Upper lobe of left lung (tissue), 6 donors: ENCODE measurements around the gene LAMTOR2. TPM values are rescaled to one million over a fixed set of nuclear protein-coding genes. Genes with fewer than 3 reads are reported as not detected.

Source experiments
- ATAC-seq, 2 donors: fragments of 200-7000 bp; cut with Tn5 transposase; one replicate each; pipeline ENCODE4 v1.9.1; 2022; ENCODE audit warnings: mild to moderate bottlenecking in 2 of 2, moderate library complexity in 2 of 2; ENCODE audit not compliant: low FRiP score in 2 of 2
- DNase-seq, 2 donors: peaks; one replicate each; pipeline ENCODE4 v3.0.0-alpha.2; 2019 to 2020
- H3K27ac ChIP-seq, 4 donors: fragments of 200-600 bp; sonication (generic); one replicate each; pipeline ENCODE4 v1.5.1; 2016 to 2019
- H3K27me3 ChIP-seq, 4 donors: fragments of 200-600 bp; sonication (generic); one replicate each; pipeline ENCODE4 v1.5.1; 2017 to 2019
- H3K36me3 ChIP-seq, 4 donors: fragments of 200-600 bp; sonication (generic); one replicate each; pipeline ENCODE4 v1.5.1; 2016 to 2019
- H3K4me1 ChIP-seq, 4 donors: fragments of 200-600 bp; sonication (generic); one replicate each; pipeline ENCODE4 v1.5.1; 2018 to 2019
- H3K4me3 ChIP-seq, 4 donors: fragments of 200-600 bp; sonication (generic); one replicate each; pipeline ENCODE4 v1.5.1; 2017 to 2019; ENCODE audit warnings: mild to moderate bottlenecking in 2 of 4, moderate library complexity in 1 of 4
- H3K9me3 ChIP-seq, 4 donors: fragments of 200-600 bp; sonication (generic); one replicate each; pipeline ENCODE4 v1.5.1; 2018 to 2019
- EP300 ChIP-seq, 4 donors: sonication (generic); formaldehyde crosslinking; IDR thresholded peaks; one replicate each; pipeline ENCODE4 v1.5.1; 2017; ENCODE audit warnings: antibody characterized with exemption in 4 of 4, control low read depth in 2 of 4
- POLR2A ChIP-seq, 4 donors: fragments of 450-650 bp; IDR thresholded peaks; one replicate each; pipeline ENCODE4 v1.5.1; 2016 to 2017; ENCODE audit warnings: antibody characterized with exemption in 4 of 4, mild to moderate bottlenecking in 2 of 4
- POLR2AphosphoS5 ChIP-seq, 2 donors: sonication (generic); formaldehyde crosslinking; IDR thresholded peaks; one replicate each; pipeline ENCODE4 v1.5.1; 2017; ENCODE audit warnings: antibody characterized with exemption in 2 of 2
- WGBS, 2 donors: methylation state at CpG; one replicate each; pipeline ENCODE4 v1.1.5; 2017 to 2018; 5-methylcytosine and 5-hydroxymethylcytosine counted together
- total RNA-seq, 6 donors: library from RNA; depleted of rRNA in 4 of 6; stranded (reverse); fragments of >200 nt in 4 of 6; gene quantifications; one replicate each; pipeline versions ENCODE4 v1.1.0 to v1.2.1, GENCODE V29; 2016 to 2021
- TF ChIP-seq, protein P1 (sequence below), 6 experiments: fragments of 450-650 bp in 4 of 6; fragments of 200-600 bp in 2 of 6; sonication (generic) in 2 of 6; IDR thresholded peaks; one replicate each; pipeline ENCODE4 v1.5.1; 2016 to 2019; ENCODE audit warnings: antibody characterized with exemption in 6 of 6
- donor health status: DM: no; HTN: no; CAD: no; lungs with moderate emphysema.
- donor health status: DM: no; HTN: yes; CAD: no; lungs with severe emphysema.

The LAMTOR2 gene
- total RNA-seq, 6 donors from 2014 or later, result 35.6 to 84.5 (median 68.8) TPM

GRCh38 chr1:156080241-156080862 lies 25.8 kb downstream of the LAMTOR2 start:
- Histone ChIP-seq H3K36me3 (no peaks in the 10 kb centered on the region), H3K27me3 (peaks cover 0 to 4% (median 0%) of the 10 kb centered on the region in 4 donors), H3K4me3 (no peak overlapping the region), H3K9me3 (no peaks in the 10 kb centered on the region), H3K4me1 (peaks cover 20 to 46% (median 28%) of the 10 kb centered on the region in 4 donors), H3K27ac (no peak overlapping the region)
- 63 to 77% methylated on average over 7 of the region's 8 CpGs for WGBS, 2 donors
- ATAC-seq (no peak), DNase-seq (no peak)
- TF ChIP-seq EP300 (IDR thresholded peaks at IDR 0.05), result no peak
- TF ChIP-seq, protein P1, sequence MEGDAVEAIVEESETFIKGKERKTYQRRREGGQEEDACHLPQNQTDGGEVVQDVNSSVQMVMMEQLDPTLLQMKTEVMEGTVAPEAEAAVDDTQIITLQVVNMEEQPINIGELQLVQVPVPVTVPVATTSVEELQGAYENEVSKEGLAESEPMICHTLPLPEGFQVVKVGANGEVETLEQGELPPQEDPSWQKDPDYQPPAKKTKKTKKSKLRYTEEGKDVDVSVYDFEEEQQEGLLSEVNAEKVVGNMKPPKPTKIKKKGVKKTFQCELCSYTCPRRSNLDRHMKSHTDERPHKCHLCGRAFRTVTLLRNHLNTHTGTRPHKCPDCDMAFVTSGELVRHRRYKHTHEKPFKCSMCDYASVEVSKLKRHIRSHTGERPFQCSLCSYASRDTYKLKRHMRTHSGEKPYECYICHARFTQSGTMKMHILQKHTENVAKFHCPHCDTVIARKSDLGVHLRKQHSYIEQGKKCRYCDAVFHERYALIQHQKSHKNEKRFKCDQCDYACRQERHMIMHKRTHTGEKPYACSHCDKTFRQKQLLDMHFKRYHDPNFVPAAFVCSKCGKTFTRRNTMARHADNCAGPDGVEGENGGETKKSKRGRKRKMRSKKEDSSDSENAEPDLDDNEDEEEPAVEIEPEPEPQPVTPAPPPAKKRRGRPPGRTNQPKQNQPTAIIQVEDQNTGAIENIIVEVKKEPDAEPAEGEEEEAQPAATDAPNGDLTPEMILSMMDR (IDR thresholded peaks at IDR 0.05), result no peak
- no peak for TF ChIP-seq POLR2AphosphoS5 (IDR thresholded peaks at IDR 0.05)
- no peak for TF ChIP-seq POLR2A (IDR thresholded peaks at IDR 0.05)

GRCh38 chr1:156080863-156081179 lies 26.2 kb downstream of the LAMTOR2 start:
- no peak for ATAC-seq
- peaks cover 0 to 4% (median 0%) of the 10 kb centered on the region in 4 donors for H3K27me3 ChIP-seq
- 62 to 72% methylated on average over 3 to 4 of the region's 4 CpGs for WGBS, 2 donors
- no peak for DNase-seq
- TF ChIP-seq, protein P1 (IDR thresholded peaks at IDR 0.05), result no peak
- TF ChIP-seq POLR2A (IDR thresholded peaks at IDR 0.05), result no peak
- no peak for TF ChIP-seq POLR2AphosphoS5 (IDR thresholded peaks at IDR 0.05)
- TF ChIP-seq EP300 (IDR thresholded peaks at IDR 0.05), result no peak
- H3K4me1 ChIP-seq, result peaks cover 16 to 41% (median 24%) of the 10 kb centered on the region in 4 donors
- no peaks in the 10 kb centered on the region for H3K9me3 ChIP-seq
- H3K4me3 ChIP-seq, result peak overlapping the region in 1 of 4 donors; percentile 78
- no peak overlapping the region for H3K27ac ChIP-seq
- H3K36me3 ChIP-seq, result no peaks in the 10 kb centered on the region

- no peak overlapping the region for H3K27ac ChIP-seq
- peak overlapping the region in 3 of 4 donors; percentile 78 to 88 (median 79) for H3K4me3 ChIP-seq
- H3K27me3 ChIP-seq, result peaks cover 0 to 4% (median 0%) of the 10 kb centered on the region in 4 donors
- no peak for ATAC-seq
- WGBS, 2 donors, result 7 to 9% methylated on average over 26 to 34 of the region's 61 CpGs
- no peak for TF ChIP-seq POLR2AphosphoS5 (IDR thresholded peaks at IDR 0.05)
- no peak for TF ChIP-seq POLR2A (IDR thresholded peaks at IDR 0.05)
- TF ChIP-seq, protein P1 (IDR thresholded peaks at IDR 0.05), result no peak
- TF ChIP-seq EP300 (IDR thresholded peaks at IDR 0.05), result no peak
- peak in 1 of 2 donors; percentile 67 for DNase-seq
- no peaks in the 10 kb centered on the region for H3K9me3 ChIP-seq
- no peaks in the 10 kb centered on the region for H3K36me3 ChIP-seq
- H3K4me1 ChIP-seq, result peaks cover 15 to 36% (median 21%) of the 10 kb centered on the region in 4 donors
Observed at GRCh38 chr1:156081180-156081916, 26.8 kb downstream of the LAMTOR2 start.

GRCh38 chr1:156081917-156082308 lies 27.3 kb downstream of the LAMTOR2 start:
- TF ChIP-seq POLR2AphosphoS5 (IDR thresholded peaks at IDR 0.05), result no peak
- TF ChIP-seq, protein P1 (IDR thresholded peaks at IDR 0.05), result no peak
- no peak for TF ChIP-seq POLR2A (IDR thresholded peaks at IDR 0.05)
- TF ChIP-seq EP300 (IDR thresholded peaks at IDR 0.05), result no peak
- peak overlapping the region; percentile 78 to 89 (median 84) for H3K4me3 ChIP-seq
- H3K27ac ChIP-seq, result peak overlapping the region in 1 of 4 donors; percentile 80
- WGBS, 2 donors, result 0 to 3% methylated on average over 4 to 8 of the region's 10 CpGs
- DNase-seq, result no peak
- ATAC-seq, result no peak
- peaks cover 17 to 30% (median 22%) of the 10 kb centered on the region in 4 donors for H3K4me1 ChIP-seq
- H3K9me3 ChIP-seq, result no peaks in the 10 kb centered on the region
- H3K36me3 ChIP-seq, result no peaks in the 10 kb centered on the region
- peaks cover 0 to 4% (median 0%) of the 10 kb centered on the region in 4 donors for H3K27me3 ChIP-seq
